GM19328 (cell line): ENCODE results near the gene PRMT9.

Experiments
- ATAC-seq: cut with Tn5 transposase; IDR thresholded peaks from one replicate; pipeline ENCODE4 v1.9.1; 2021; ENCODE audit warnings: mild to moderate bottlenecking, moderate library complexity; ENCODE audit not compliant: unreplicated experiment

Gene PRMT9

DNA sequence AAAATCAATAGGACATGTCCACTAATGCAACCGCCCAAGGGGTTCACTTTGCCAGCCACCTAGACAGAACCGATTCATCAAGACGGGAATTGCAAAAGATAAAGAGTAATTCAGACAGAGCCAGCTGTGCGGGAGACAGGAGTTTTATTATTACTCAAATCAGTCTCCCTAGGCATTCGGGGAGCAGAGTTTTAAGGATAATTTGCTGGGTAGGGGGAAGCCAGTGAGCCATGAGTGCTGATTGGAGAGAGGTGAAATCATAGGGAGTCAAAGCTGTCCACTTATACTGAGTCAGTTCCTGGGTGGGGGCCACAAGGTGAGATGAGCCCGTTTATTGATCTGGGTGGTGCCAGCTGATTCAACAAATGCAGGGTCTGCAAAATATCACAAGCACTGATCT is 58.2 kb downstream of the PRMT9 start:
- ATAC-seq: no peak

DNA sequence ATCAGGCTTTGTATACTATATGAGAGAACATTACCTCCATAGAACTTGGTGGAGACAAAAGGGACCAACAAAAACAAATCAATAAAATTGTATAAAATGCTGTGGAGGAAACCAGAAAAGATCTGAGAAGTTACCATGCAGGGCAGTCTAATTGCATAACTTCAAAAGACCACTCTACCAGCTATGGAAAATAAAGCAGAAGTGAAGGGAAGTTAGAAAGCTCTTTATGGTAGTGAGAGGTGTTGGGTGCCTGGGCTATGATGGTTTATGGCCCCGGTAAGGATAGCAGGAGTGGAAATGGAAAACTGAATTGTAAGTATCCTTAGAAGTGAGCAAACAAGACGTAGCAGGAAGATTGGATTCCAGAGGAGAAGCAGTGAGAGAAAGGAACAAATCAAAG is 63.6 kb downstream of the PRMT9 start:
- no peak for ATAC-seq

DNA sequence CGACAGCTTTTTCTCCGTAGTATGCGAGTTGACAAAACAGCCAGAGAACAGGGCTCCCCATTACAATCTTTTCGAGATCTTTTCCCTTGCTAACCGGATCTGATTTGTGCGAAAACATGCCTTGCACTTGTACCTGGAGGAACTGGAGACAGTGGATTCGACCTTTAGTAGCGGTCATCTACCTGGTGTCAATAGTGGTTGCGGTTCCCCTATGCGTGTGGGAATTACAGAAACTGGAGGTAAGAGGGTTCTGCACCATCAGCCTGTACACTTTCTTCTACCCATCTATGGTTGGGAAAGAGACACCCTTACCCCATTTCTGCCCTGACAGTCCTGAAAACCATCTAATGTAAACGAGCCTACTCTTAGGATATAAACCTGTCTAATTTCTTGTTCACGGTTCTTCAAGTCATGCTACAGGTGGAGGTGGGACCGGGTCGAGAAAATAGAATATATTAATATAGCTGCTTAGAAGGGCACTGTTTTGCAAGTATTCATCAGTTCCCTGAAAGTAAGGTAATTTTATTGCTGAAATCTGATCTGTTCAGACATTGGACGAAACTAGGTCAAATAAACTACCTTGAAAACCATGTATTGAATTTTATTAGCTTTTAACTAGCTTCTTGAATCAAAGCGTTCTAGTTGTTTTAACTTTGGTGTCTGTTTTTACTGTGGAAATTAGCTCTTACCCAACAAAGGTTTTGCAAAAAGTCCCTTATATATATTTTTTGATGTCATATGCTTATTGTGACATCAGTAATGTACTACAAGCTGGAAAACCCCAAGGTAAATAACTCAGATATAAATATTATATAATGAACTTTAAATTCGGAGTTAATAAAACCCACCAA is 65.9 kb downstream of the PRMT9 start:
- peak; percentile 12 for ATAC-seq

DNA sequence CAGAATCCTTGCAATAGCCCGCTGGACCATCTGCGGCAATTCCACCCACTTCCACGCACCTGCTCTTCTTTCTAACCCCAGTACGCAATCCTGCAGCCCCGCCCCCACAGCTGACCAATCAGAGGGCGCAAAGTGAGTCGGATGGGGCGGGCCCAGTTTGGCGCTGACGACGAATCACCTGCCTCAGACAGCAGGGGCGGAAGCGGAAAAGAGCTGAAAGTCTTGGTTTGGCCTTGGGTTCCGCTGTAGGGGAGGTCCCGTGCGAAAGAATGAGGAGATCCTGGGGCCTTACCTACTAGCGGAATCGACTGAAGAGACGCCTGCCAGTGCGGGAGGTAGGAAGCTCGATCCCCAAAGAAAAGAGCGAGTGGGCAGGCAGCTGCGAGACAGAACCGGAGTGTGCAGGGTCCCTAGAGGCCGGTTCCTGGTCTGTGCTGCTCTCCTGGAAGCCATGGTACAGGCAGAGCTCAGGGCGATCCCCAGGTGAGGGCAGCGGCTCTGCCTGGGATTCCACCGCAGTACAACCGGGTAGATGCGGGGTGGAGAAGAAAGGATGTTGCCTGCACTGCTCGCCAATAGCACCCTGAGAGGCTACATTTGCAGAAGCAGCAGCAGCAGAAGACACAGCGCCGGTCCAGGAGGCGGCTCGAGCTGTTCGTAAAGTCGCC is 66.7 kb downstream of the PRMT9 start, which contains the start of gene TMEM184C:
Gene TMEM184C (plus strand): TSS at position 225 of the 668 bp plus-strand sequence. CDS start 560 bp downstream, outside the sequence.
- ATAC-seq: peak; percentile 99

- ATAC-seq: peak; percentile 11
These were observed 67.2 kb downstream of the PRMT9 start for GRCh38 chr4:147616849-147617172.

DNA sequence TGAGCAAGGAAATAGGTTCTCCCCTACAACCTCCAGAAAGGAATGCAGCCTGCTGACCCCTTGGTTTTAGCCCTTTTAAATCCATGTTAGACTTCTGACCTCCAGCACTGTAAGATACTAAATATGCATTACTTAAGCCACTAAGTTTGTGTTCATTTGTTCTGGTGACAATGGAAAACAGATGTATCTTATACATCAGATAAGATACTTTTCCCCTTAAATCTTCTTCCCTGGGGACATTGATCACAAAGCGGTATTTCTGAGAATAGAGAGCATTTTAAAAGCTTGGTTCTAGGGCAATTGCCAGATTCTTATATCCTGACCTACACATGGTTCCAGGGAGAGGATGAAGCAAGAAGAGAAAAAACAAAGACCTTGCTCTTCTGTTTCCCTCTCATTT is 73.3 kb downstream of the PRMT9 start:
- ATAC-seq: no peak

GRCh38 chr4:147607471-147607870 is 76.5 kb downstream of the PRMT9 start:
- ATAC-seq: no peak

DNA sequence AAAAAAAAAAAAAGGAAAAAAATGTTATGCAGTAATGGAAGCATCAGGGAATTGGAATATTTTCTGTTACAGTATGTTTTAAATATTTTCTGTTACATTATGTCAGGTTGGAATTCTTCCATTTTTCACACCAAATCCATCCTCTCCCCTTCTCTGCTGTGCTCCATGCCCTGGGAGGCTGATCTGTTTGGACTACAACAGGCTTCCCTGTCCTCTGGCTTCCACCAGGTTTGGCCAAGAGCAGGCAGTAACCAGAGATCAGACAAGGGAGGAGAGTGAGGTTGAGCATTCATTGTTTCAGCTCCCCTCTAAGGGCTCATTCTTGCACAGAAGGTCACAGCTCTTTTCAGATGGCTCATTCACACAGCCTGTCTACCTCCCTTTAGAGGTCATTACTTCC is 78.5 kb downstream of the PRMT9 start:
- no peak for ATAC-seq

DNA sequence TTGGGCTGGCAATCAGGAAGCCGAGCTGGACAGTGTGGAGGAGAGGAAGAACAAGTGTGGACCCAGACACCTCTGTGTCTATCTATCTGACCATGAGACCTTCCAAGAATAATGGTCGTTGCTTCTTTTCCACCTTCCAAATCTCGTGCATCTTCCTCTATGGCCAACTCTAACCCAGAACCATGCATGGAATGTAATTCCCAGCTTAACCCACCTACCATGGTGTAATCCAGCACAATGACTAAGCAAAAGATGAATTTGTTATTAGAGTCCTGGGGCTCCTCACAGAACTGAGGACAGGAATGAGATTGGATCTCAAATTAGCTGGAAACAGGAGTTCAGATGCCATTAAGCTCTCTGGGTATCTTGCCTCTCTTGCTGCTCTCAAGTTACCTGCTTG is 84.2 kb downstream of the PRMT9 start:
- no peak for ATAC-seq

GRCh38 chr4:147599206-147599605 is 84.8 kb downstream of the PRMT9 start:
- no peak for ATAC-seq

DNA sequence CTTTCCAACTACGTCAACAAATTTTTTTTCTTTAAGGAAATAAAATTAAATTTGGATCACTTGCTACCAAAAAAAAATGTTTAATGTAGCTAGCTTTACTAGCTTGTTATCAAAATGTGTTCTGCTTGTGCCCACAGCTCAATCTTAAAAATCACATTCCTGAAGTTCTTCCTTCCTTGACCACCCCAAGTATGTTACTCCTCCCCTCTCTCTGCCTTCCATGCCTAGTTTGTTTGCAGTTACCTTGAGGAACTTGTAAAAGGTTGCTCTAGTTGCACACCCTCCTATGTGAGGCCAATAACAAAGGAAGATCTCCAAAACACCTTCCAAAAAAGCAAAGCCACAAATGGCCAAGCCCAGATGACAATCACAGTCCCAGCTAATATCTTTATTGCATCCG is 86.4 kb downstream of the PRMT9 start:
- no peak for ATAC-seq

DNA sequence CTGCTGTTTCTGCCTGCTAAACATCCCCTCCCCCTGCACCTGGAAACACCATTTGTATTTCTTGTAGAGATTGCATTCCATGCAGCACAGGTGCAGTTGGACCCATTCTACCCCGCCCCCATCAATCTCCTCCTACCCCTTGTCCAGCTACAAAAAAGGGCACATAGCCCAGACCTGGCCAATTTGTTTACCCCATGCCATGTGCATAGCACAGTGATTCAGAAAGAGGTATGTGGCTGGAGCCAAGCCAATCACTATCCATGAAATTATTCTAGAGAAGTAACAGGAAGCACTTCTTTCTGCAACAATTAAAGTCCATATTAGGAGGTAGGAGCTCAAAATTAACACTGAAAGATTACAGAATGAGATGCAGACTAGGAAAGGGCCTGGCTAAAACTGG is 87.0 kb downstream of the PRMT9 start:
- ATAC-seq: no peak

DNA sequence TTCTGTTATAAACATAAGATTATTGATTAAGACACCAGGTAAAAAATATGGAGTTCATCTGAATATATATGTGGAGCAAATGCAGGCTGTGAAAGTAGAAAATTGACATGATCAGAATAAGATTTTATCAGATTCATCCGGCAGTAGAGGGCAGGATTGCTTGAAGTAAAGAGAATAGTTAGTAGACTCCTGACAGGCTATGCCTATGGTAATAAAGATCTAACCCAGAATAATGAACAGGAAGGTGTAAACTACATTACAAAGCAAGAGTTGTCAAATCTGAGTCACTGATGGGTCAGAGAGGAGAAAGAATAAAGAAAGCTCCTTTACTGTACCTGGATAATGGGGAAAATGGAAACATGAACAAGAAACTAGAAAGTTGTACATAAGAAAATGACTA is 87.6 kb downstream of the PRMT9 start:
- ATAC-seq: no peak

GRCh38 chr4:147594578-147594977 is 89.4 kb downstream of the PRMT9 start:
- no peak for ATAC-seq

DNA sequence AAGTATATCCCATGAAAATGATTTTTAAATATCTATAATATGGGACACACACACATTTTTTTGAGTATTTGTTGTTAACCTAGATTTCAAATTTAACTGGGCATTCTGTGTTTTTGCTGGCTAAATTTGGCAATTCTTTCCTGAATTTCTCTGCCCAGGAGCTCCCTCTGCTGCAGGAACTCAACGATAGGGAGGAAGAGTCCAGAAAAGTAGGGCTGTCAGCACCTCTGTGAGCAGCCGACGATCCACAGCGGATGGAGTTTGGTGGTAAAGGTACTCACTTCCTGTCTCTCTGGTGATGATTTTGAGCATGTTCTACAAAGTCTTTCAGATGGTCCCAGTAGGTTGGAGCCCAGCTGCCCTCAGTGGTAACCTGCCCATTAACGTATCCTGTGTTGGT is 89.9 kb downstream of the PRMT9 start:
- no peak for ATAC-seq

DNA sequence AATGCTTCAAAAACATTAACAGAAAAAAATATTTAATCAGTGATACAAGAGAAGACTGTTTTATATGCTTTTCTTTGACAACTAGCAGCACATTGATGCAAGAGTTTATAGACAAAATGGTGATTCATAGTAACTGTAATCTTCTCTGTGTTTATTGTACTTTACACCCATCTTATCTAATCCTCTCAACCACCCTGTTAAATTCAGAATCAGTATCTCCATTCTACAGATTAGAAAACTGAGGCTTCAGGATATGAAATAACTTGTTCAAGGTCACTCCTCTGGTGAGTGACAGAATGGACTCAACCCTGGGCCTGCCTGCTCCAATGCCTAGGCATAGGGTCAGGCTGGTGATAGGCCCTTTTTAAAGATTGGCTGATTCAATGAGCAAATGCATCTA is 92.9 kb downstream of the PRMT9 start:
- ATAC-seq: no peak

DNA sequence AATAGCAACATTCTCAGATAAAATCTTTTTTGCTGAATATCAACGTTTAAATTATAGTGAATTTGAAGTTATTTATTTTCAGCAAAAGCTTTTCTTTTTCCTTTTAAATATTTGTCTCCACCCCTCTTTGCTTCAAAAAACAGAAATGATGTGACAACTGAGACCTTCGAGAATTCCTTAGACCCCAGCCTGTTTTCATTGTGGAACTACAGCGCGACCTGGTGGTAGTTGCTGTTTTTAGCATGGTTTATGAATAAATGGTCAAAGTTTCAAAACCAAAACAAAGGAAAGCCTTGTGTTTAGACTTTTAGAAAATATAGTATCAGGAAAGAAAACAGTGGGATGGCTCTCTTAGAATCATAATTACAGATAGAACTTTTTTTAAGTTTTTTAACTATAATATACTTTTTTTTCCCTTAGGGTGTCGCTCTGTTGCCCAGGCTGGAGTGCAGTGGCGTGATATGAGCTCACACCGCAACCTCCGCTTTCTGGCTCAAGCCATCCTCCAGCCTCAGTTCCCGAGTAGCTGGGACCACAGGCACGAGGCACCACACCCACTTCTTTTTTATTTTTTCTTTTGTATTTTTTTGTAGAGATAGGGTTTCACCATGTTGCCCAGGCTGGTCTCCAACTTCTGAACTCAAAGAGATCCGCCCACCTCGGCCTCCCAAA is 93.6 kb downstream of the PRMT9 start:
- no peak for ATAC-seq

DNA sequence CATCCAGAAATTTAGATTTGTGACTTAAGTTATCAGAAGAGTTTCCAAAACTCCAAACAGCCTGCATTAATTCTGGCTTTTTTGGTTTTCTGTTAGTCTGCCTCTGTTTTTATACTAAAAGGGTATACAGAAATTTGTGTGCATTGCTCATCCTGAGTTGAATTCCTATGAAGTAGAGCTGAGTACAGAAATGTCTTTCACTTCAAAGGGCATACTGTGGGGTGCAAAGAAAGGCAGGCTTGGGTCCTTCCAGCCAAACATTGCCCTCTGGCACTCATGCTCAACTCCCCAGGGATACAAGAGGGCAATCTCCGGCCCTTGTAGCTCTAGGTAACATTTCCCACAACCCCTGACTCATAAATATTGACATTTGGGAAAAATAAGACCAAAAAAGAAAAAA is 94.4 kb downstream of the PRMT9 start:
- no peak for ATAC-seq
